NCI-H1417 treated with DMSO at 0.1 percent for 48 hours (cell line): ENCODE data around the gene MAMDC4.

Experiments
- DNase-seq: peaks from one replicate; lab custom pipeline; 2025; lab: John Stamatoyannopoulos, UW

MAMDC4 gene

DNA sequence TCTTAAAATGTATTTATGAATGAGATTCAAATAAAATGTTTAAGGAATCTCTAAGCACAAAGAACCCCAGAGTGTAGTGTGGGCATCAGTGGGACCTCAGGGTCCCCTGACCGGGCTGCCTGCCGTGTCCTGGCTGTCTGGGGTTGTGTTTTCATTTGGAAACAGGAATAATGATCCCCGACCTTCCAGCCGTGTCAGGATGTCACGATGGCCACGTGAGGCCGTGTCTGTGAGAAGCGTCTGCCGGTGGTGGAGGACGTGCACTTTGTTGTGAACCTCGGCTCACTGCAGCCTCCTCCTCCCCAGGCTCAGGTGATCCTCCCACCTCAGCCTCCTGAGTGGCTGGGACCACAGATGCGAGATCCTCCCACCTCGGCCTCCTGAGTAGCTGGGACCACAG, 38.5 kb downstream of the MAMDC4 start:
- DNase-seq, result no peak

- DNase-seq, result no peak
Observed at GRCh38 chr9:136896027-136896426, 43.9 kb downstream of the MAMDC4 start.

GRCh38 chr9:136898483-136899100, 46.4 kb downstream of the MAMDC4 start:
- no peak for DNase-seq

DNA sequence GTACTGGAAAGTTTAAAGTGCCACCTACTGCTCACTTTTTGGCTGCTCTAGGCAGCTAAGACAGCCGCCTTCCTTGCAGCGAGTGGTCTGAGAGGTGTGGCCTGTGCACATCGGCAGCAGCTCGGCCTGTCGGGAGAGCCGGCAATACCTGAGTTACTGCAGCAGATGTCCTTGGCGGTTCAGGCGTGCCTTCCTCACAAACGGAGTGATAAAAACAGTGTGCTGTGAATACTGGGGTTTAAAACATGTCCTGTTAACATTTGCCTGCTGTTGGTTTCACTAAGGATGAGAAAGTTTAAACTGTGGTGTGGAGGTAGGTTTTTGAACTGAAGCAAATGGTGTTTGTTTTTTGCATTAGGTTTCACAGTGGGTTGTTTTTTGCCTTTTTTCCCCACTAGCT, 47.0 kb downstream of the MAMDC4 start:
- no peak for DNase-seq

DNA sequence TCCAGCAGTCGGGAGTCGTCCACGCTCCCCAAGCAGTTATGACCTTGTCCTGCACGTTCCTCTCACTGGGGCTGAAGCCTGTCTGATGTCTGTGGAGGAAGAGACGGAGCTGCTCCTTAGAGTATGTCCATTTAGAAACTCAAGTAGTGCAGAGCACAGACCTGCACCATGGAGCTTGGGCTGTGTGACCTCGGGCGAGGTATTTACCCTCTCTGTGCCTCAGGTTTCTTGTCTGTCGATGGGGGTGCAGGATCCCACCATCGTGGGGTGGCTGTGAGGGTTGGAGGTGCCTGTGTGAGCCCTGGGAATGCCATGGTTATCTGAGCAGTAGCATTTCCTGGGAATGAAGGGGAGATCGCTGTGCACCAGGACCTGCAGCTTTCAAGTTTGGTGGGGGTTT, 48.4 kb downstream of the MAMDC4 start:
- DNase-seq, result no peak

DNA sequence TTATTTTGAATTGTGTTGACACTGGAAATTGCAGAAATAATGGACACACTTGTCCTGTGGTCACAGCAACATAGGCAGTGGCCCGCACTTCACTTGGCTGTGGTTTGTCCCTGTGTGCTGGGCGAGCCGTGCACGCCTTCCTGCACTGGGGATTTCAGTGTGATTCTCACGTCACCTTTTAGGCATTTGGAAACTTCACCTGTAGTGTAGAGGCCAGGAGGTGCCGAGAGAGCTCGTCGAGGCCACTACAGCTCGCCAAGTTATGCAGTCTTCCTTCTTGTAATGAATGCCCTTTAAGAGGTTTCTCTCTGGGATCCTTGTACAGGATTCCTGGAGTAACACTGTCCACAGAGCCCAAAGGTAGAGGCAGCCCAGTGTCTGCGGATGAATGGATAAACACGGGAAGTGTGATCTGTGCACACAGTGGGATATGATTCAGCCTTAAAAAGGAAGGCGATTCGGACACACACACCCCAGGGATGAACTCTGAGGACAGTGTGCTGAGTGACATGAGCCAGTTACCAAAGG, 48.9 kb downstream of the MAMDC4 start:
- DNase-seq, result no peak

- no peak for DNase-seq
Observed at GRCh38 chr9:136901516-136902258, 49.5 kb downstream of the MAMDC4 start.

DNA sequence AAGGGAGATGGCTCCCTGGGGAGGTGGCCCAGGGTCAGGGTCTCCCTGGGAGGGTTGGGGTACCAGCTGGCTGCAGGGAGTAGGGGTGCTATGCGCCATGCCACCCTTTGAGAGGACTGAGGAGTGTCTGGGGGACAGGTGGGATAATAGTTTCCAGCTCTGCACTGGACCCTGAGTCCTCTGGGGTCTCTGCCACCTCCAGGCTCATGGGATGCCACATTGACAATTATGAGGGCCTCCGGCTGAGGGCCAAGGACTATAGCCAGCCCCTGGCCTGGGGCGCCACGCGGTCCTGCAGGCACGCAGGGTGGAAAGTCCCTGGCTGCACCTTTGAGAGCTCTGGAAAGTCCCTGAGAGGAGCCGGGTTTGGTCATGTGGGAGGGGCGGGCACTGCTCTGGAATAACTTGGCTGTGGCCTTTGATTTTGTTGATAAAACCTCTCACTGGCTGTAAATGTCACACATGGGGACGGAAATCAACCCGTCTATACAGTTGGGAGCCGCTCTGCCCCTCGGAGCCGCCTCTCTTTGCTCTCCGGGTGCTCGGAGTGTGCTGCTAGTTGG, 50.2 kb downstream of the MAMDC4 start:
- no peak for DNase-seq

DNA sequence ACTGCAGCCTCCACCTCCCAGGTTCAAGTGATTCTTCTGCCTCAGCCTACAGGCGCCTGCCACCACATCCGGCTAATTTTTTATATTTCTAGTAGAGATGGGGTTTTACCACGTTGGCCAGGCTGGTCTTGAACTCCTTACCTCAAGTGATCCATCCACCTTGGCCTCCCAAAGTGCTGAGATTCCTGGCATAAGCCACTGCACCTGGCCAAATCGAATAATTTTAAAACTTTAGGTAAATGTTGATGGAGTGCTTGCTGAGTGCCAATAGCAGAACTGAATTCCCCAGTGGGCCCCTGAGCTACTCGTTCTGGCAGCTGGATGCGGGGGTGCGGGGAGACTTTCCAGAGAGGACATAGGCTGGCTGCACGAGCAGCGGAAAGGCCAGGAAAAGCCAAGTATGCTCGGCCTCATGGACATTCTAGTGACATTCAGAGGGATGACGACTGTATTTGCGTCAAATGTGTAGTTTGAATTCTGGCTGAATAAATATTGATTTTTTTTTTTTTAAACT, 51.0 kb downstream of the MAMDC4 start:
- DNase-seq, result no peak

DNA sequence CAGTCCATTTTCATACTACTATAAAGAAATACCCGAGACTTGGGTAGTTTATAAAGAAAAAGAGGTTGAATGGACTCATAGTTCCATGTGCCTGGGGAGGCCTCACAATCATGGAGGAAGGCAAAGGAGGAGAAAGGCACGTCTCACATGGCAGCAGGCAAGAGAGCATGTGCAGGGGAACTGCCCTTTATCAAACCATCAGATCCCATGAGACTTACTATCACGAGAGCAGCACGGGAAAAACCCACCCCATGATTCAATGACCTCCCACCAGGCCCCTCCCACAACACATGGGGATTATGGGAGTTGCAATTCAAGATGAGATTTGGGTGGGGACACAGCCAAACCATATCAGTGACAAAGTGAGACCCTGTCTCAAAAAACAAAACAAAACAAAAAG, 54.1 kb downstream of the MAMDC4 start:
- no peak for DNase-seq

DNA sequence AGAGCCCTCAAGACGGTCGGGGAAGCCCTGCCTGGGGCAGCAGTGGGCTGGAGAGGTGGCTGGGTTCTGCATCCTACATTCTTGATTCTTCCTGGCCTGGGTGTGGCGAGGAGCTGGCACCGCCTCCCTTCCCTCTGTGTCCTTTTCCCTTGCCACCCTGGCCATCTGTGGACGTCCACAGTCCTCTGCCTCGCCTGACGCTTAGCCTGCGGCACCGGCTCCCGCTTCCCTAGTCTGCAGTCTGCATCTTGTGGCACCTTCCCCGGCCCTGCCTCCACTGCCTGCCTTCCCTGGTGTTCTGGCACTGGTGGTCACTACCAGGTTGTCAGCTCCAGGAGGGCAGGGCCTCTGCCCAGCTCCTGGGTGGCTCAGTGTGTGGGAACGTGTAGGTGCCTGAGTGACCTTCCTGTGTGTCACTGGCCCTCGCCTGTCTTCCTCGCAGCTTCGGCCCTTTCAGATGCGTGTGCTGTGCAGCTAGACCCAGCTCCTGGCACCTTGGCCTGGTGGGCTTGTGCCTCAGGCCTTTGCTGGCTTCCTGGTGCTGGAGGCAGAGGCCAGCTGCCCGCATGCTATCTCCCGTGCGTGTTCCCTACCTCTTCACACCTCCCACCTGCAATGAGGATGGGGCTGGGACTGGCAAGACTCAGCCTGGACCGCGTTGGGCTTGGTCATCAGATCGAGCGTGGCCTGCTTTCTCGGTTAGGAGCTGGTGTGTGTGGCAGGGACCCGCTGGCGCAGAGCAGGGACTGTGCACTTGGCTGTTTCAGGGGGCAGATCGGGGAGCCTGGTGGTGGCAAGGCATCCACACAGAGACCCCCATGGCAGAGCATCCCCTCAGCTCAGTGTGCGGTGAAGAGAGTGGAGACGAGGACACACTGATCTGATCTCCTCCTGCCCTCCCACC, 55.1 kb downstream of the MAMDC4 start:
- no peak for DNase-seq
